Endodermal cell (in vitro differentiated cells): ENCODE measurements around the gene KCNC4. TPM values are rescaled to one million over a fixed set of nuclear protein-coding genes. Genes with fewer than 3 reads are reported as not detected.

Source experiments
- DNase-seq: peaks from one replicate; pipeline ENCODE4 v3.0.0-alpha.2; 2017
- H3K27ac ChIP-seq: 2 replicates; pipeline ENCODE4 v1.5.1; 2013; ENCODE audit warnings: mild to moderate bottlenecking, low read depth, low read length, moderate library complexity
- H3K27me3 ChIP-seq: 2 replicates; pipeline ENCODE4 v1.6.1; 2013; ENCODE audit warnings: mild to moderate bottlenecking, low read length, moderate library complexity; ENCODE audit not compliant: insufficient read depth, control insufficient read depth, poor library complexity, severe bottlenecking
- H3K36me3 ChIP-seq: 2 replicates; pipeline ENCODE4 v1.7.0; 2013; ENCODE audit warnings: mild to moderate bottlenecking, low read length, moderate library complexity; ENCODE audit not compliant: control insufficient read depth, insufficient read depth
- H3K4me1 ChIP-seq: one replicate; pipeline ENCODE4 v1.7.0; 2013; ENCODE audit warnings: low read length; ENCODE audit not compliant: control insufficient read depth, insufficient read depth
- H3K4me3 ChIP-seq: 2 replicates; pipeline ENCODE4 v1.5.1; 2013; ENCODE audit warnings: mild to moderate bottlenecking, low read length, moderate library complexity
- H3K9ac ChIP-seq: 2 replicates; pipeline ENCODE4 v1.6.1; 2013; ENCODE audit warnings: mild to moderate bottlenecking, low read length, moderate library complexity; ENCODE audit not compliant: poor library complexity, severe bottlenecking; ENCODE audit errors: extremely low read depth
- H3K9me3 ChIP-seq: 2 replicates; pipeline ENCODE4 v1.6.1; 2013; ENCODE audit warnings: mild to moderate bottlenecking, low read length, moderate library complexity; ENCODE audit not compliant: control insufficient read depth
- H3K27ac Mint-ChIP-seq: 2 replicates; pipeline ENCODE4 v1.8.0; 2020; ENCODE audit warnings: mixed read lengths
- H3K27me3 Mint-ChIP-seq: 2 replicates; pipeline ENCODE4 v1.8.0; 2021; ENCODE audit warnings: mild to moderate bottlenecking, mixed read lengths; ENCODE audit not compliant: insufficient read depth
- H3K36me3 Mint-ChIP-seq: 2 replicates; pipeline ENCODE4 v1.8.0; 2020; ENCODE audit warnings: low read depth, mixed read lengths
- H3K4me1 Mint-ChIP-seq: 2 replicates; pipeline ENCODE4 v1.8.0; 2020; ENCODE audit warnings: mixed read lengths
- H3K4me3 Mint-ChIP-seq: 2 replicates; pipeline ENCODE4 v1.8.0; 2020; ENCODE audit warnings: mild to moderate bottlenecking, moderate library complexity, mixed read lengths
- H3K9me3 Mint-ChIP-seq: 2 replicates; pipeline ENCODE4 v1.8.0; 2020; ENCODE audit warnings: mild to moderate bottlenecking, mixed read lengths
- CTCF ChIP-seq: fragments of 200-600 bp; sonication (generic); conservative IDR thresholded peaks from 2 replicates; pipeline ENCODE4 v1.5.0; 2021; ENCODE audit warnings: antibody characterized with exemption, mild to moderate bottlenecking
- WGBS, 2 experiments: methylation state at CpG; one replicate each; pipeline versions ENCODE4 v1.1.5 to v1.1.7; 2013; ENCODE audit warnings: missing lambda C conversion rate in 2 of 2, mixed read lengths in 1 of 2; ENCODE audit not compliant: insufficient coverage in 1 of 2, insufficient read length in 1 of 2; 5-methylcytosine and 5-hydroxymethylcytosine counted together
- total RNA-seq, 2 donors: library from RNA; stranded (reverse); fragmentation: NEBNext Ultra II Directional in 1 of 2; extraction: Animal tissue kit (Norgen Biotek cat#: 25700) in 1 of 2; gene quantifications; 2 replicates in 1 of 2; 3 replicates in 1 of 2; pipeline ENCODE4 v1.2.1, GENCODE V29; 2021

KCNC4 gene
- total RNA-seq, 2 donors from 2014 or later = 7.6 to 10.2 TPM

GRCh38 chr1:110235181-110235833, 25.2 kb downstream of the KCNC4 start:
- Mint-ChIP-seq H3K36me3 (no peaks in the 10 kb centered on the region), H3K4me3 (no peak overlapping the region), H3K27me3 (peaks cover 2% of the 10 kb centered on the region), H3K9me3 (no peaks in the 10 kb centered on the region), H3K4me1 (no peaks in the 10 kb centered on the region), H3K27ac (no peak overlapping the region)
- H3K9me3 ChIP-seq = no peaks in the 10 kb centered on the region
- WGBS, 2 experiments = 71 to 92% methylated on average over 3 to 12 of the region's 13 CpGs
- no peak overlapping the region for H3K27ac ChIP-seq
- DNase-seq = no peak
- H3K36me3 ChIP-seq = no peaks in the 10 kb centered on the region
- no peaks in the 10 kb centered on the region for H3K27me3 ChIP-seq
- no peak overlapping the region for H3K9ac ChIP-seq
- H3K4me3 ChIP-seq = no peak overlapping the region
- peaks cover 4% of the 10 kb centered on the region for H3K4me1 ChIP-seq
- TF ChIP-seq CTCF = no peak

- H3K4me1 Mint-ChIP-seq = no peaks in the 10 kb centered on the region
- H3K27ac ChIP-seq = no peak overlapping the region
- H3K4me3 ChIP-seq = no peak overlapping the region
- DNase-seq = no peak
- H3K27me3 Mint-ChIP-seq = peaks cover 2% of the 10 kb centered on the region
- peaks cover 4% of the 10 kb centered on the region for H3K4me1 ChIP-seq
- H3K36me3 Mint-ChIP-seq = no peaks in the 10 kb centered on the region
- H3K9me3 Mint-ChIP-seq = no peaks in the 10 kb centered on the region
- no peak overlapping the region for H3K9ac ChIP-seq
- H3K9me3 ChIP-seq = no peaks in the 10 kb centered on the region
- no peak overlapping the region for H3K4me3 Mint-ChIP-seq
- H3K36me3 ChIP-seq = no peaks in the 10 kb centered on the region
- no peak overlapping the region for H3K27ac Mint-ChIP-seq
- H3K27me3 ChIP-seq = no peaks in the 10 kb centered on the region
- 85 to 89% methylated on average over 8 to 11 of the region's 11 CpGs for WGBS, 2 experiments
- TF ChIP-seq CTCF = no peak
Measured at GRCh38 chr1:110235834-110236682, 25.9 kb downstream of the KCNC4 start.

- Histone ChIP-seq H3K36me3 (no peaks in the 10 kb centered on the region), H3K9me3 (no peaks in the 10 kb centered on the region), H3K27ac (no peak overlapping the region), H3K9ac (no peak overlapping the region), H3K4me1 (peaks cover 4% of the 10 kb centered on the region), H3K4me3 (no peak overlapping the region), H3K27me3 (no peaks in the 10 kb centered on the region)
- no peaks in the 10 kb centered on the region for H3K36me3 Mint-ChIP-seq
- H3K4me1 Mint-ChIP-seq = peaks cover 5% of the 10 kb centered on the region
- no peak overlapping the region for H3K4me3 Mint-ChIP-seq
- no peak overlapping the region for H3K27ac Mint-ChIP-seq
- no peaks in the 10 kb centered on the region for H3K9me3 Mint-ChIP-seq
- peaks cover 2% of the 10 kb centered on the region for H3K27me3 Mint-ChIP-seq
- 83 to 89% methylated on average over 6 to 13 of the region's 13 CpGs for WGBS, 2 experiments
- no peak for DNase-seq
- no peak for TF ChIP-seq CTCF
Measured at GRCh38 chr1:110237386-110238152, 27.5 kb downstream of the KCNC4 start.
